Renal cortex interstitium (tissue), 11 donors: ENCODE data around the gene JADE2. TPM values are rescaled to one million over a fixed set of nuclear protein-coding genes. Genes with fewer than 3 reads are reported as not detected.

Experiments
- DNase-seq, 11 donors: peaks; one replicate each; pipeline ENCODE4 v3.0.0-alpha.2; 2013; ENCODE audit warnings: low read depth in 9 of 11, low spot score in 4 of 11; ENCODE audit errors: extremely low read depth in 1 of 11
- polyA plus RNA-seq, 3 donors: library from polyadenylated mRNA; unstranded; fragments of 120-200 nt; gene quantifications; one replicate each; pipeline ENCODE4 v1.2.1, GENCODE V29; 2013; ENCODE audit not compliant: insufficient read length in 3 of 3

JADE2 gene
- polyA plus RNA-seq, 3 donors: 9.3 to 16.5 (median 10.6) TPM

- no peak for DNase-seq
These were observed 1.1 kb downstream of the JADE2 start for GRCh38 chr5:134526483-134527155.

- peak in 6 of 11 donors; percentile 69 to 82 (median 78) for DNase-seq
These were observed 1.9 kb downstream of the JADE2 start for GRCh38 chr5:134527156-134527960.

DNA sequence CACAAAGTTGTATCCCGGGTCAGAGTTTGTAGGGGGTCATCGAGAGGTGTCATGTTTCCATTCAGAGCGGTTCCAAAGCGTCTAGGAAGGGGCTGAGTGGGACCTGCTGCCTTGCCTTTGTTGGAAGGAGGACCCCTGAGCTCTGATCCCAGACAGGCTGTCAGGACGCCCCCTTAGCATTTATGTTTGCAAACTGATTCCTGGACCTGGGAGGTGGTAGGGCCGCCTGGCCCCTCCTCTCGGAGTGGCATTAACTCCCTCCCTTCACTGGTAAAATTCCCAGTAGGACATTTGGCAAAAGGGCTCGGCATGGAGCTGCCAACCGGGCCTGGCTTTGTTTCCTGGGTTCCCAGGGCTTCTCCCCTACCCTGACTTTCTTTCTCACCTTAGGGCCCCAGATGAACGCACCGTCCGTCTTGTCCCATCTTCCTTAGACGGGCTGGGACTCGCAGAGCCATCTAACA is 2.5 kb downstream of the JADE2 start:
- DNase-seq: no peak

DNA sequence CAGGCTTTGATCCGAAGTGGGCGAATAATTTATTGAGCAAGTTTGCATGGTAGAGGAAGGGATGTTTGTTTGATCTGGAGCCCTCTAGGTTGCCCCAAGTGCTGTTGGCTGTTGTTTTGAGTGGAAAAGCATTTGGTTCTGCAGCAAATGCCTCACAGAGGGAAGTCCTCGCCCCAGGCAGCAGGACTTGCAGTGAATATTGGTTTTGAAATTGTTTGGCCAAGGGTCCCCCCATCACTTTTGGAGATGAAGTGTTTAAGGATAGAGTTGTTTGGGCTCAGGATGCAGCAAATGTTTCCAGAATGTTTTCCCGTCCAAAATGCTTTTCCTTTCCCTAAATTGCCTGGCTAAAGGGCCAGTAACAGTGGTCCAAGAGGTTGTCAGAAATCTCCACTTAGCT is 3.1 kb downstream of the JADE2 start:
- no peak for DNase-seq

GRCh38 chr5:134529460-134529859 is 4.0 kb downstream of the JADE2 start:
- DNase-seq: no peak

DNA sequence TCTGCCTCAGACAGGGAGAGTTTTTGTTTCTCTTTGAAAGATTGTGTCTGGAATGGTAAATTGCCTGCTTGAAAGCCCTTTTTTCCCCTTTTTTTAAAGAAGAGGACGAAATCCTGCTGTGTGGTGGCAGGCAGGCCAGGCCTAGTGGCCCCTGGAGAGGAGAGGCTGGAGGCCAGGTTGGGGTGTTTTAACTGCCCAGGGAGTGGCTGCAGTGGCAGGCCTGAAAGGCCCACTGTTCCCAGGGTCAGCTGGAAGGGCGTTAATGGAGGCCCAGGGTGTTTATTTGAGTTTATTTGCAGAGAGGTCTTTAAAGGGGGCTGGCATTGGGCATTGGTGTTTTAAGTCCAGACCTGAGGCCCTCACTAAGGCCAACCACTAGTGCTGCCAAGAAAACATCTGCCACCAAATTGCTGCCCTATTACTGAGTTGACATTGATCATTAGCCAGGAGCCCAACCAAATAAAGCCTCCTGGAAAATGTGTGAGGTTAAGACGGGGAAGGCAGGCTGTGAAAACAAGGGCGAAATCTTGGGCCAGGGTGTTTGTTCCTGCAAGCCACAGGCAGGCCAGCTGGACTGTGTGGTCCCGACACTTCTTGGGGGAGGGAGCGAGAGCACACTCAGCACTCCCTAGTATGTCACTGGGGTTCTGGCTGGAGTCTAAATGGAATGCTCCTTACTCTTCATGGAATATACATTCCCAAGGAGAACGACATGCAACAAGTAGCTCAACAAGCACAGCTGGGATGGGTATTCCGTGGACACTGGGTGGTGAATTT is 5.0 kb downstream of the JADE2 start:
- DNase-seq: no peak

- DNase-seq: no peak
These were observed 7.8 kb downstream of the JADE2 start for GRCh38 chr5:134533115-134533815.

GRCh38 chr5:134534058-134534725 is 8.7 kb downstream of the JADE2 start:
- no peak for DNase-seq

DNA sequence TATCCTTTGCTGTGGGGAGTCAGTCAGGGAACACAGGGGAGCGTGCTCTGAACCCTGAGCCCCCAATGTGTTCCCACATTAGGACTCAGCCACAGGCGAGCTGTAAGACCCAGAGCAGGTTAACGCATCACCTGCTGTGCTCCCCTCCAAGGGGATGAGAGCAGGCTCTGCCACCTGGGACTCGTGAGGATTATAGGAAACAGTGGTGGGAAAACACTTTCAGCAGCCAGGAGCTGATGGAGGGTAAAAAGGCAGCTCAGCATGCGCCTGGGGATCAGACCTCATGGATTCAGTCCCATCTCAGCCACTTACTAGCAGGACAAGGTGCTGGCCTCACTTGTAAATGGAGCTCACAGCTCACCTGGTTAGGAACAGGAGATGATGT is 9.2 kb downstream of the JADE2 start:
- no peak for DNase-seq

- no peak for DNase-seq
These were observed 11.4 kb downstream of the JADE2 start for GRCh38 chr5:134536876-134537275.

GRCh38 chr5:134537297-134537696 is 11.8 kb downstream of the JADE2 start:
- no peak for DNase-seq

DNA sequence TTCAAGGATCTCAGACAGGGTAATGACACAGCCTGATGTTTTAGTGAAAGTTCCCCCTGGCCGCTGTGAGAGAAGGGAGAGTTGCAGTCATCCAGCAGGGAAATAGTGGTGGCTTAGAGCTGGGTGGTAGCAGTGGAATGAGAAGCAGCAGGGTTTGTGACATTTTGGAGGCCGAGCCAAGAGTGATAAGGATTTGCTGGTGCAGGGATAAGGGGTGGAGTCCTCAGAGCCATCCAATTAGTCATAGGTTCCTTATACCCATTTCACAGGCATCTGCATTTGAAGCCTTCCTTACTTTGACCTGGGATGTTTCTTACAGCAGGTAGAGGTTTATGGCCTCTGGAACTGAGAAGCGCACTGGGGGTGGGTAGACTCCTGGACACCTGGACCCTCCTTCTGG is 12.8 kb downstream of the JADE2 start:
- no peak for DNase-seq

- DNase-seq: no peak
These were observed 14.3 kb downstream of the JADE2 start for GRCh38 chr5:134539732-134540131.

- no peak for DNase-seq
These were observed 15.6 kb downstream of the JADE2 start for GRCh38 chr5:134540747-134541733.

DNA sequence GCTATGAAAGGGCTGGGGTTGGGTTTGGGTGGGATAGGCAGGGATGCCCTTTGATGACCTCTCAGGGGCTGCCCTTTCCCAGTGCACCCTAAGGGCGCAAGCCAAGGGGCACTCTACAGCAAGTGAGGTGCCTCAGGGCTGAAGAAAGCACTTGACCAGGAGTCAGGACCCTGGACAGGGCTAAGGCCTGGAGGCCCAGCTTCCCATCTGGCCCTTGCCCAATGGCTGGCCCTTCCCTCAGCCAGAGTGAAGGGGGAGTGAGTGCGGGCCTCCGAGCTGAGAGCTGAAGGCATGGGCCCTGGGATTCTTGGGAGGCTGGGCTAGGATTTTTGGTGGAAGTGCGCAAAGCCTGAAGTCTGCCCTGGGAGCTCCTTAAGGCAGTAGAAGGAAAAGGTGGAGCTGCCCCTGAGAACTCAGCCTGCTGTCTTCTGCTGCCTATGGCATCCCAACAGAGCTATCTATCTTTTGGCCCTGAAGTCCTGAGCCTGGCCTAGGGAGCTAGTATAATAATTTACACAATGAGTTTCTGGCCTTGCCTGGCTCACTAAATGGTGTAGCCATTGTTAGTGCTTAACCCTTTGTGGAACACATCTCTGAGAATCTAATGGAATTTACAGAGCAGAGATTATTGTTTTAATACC is 16.4 kb downstream of the JADE2 start:
- peak in 3 of 11 donors; percentile 64 to 78 (median 65) for DNase-seq

GRCh38 chr5:134543820-134544614 is 18.5 kb downstream of the JADE2 start:
- DNase-seq: no peak
